HEK293 (cell line): ENCODE measurements around the gene LRCH1.

Experiments used
- FEZF1 ChIP-seq: fragments of 450-650 bp; formaldehyde crosslinking; IDR thresholded peaks from 2 replicates; pipeline ENCODE4 v1.5.1; 2016; ENCODE audit warnings: missing biosample characterization, missing genetic modification characterization
- KLF1 ChIP-seq: fragments of 450-650 bp; formaldehyde crosslinking; IDR thresholded peaks from 2 replicates; pipeline ENCODE4 v1.5.1; 2016; ENCODE audit warnings: missing biosample characterization, missing genetic modification characterization
- KLF16 ChIP-seq: fragments of 450-650 bp; formaldehyde crosslinking; IDR thresholded peaks from 2 replicates; pipeline ENCODE4 v1.5.1; 2017; ENCODE audit warnings: missing biosample characterization, missing genetic modification characterization
- SALL2 ChIP-seq: fragments of 450-650 bp; formaldehyde crosslinking; IDR thresholded peaks from 2 replicates; pipeline ENCODE4 v1.5.0; 2017; ENCODE audit warnings: missing biosample characterization, mild to moderate bottlenecking, missing genetic modification characterization, borderline replicate concordance
- ZBTB17 ChIP-seq: fragments of 450-650 bp; formaldehyde crosslinking; IDR thresholded peaks from 2 replicates; pipeline ENCODE4 v1.5.1; 2016; ENCODE audit warnings: missing biosample characterization, missing genetic modification characterization
- ZFP69B ChIP-seq: fragments of 450-650 bp; formaldehyde crosslinking; IDR thresholded peaks from 2 replicates; pipeline ENCODE4 v1.5.1; 2016; ENCODE audit warnings: missing biosample characterization, missing genetic modification characterization
- ZIC2 ChIP-seq: fragments of 450-650 bp; formaldehyde crosslinking; IDR thresholded peaks from 2 replicates; pipeline ENCODE4 v1.5.1; 2016; ENCODE audit warnings: missing biosample characterization, missing genetic modification characterization
- ZNF114 ChIP-seq: fragments of 450-650 bp; formaldehyde crosslinking; IDR thresholded peaks from 2 replicates; pipeline ENCODE4 v1.5.0; 2017; ENCODE audit warnings: missing biosample characterization, missing genetic modification characterization
- ZNF596 ChIP-seq: fragments of 450-650 bp; IDR thresholded peaks from 2 replicates; pipeline ENCODE4 v1.5.0; 2018; ENCODE audit warnings: missing biosample characterization, mild to moderate bottlenecking, missing genetic modification characterization, moderate library complexity
- ZSCAN30 ChIP-seq: fragments of 450-650 bp; IDR thresholded peaks from 2 replicates; pipeline ENCODE4 v1.5.1; 2018; ENCODE audit warnings: missing biosample characterization, mild to moderate bottlenecking, missing genetic modification characterization, moderate library complexity

- TF ChIP-seq KLF1 (tag by site-specific recombination) (no peak), ZSCAN30 (tag by site-specific recombination) (no peak), ZIC2 (tag by site-specific recombination) (no peak), ZBTB17 (no peak), KLF16 (tag by site-specific recombination) (no peak), ZNF596 (tag by site-specific recombination) (no peak), FEZF1 (tag by site-specific recombination) (no peak), ZFP69B (tag by site-specific recombination) (no peak), SALL2 (no peak), ZNF114 (tag by site-specific recombination) (no peak)
Measured at GRCh38 chr13:46747031-46747820, 194.3 kb downstream of the LRCH1 start.
